ENCODE data around the gene FNBP1.

DNA sequence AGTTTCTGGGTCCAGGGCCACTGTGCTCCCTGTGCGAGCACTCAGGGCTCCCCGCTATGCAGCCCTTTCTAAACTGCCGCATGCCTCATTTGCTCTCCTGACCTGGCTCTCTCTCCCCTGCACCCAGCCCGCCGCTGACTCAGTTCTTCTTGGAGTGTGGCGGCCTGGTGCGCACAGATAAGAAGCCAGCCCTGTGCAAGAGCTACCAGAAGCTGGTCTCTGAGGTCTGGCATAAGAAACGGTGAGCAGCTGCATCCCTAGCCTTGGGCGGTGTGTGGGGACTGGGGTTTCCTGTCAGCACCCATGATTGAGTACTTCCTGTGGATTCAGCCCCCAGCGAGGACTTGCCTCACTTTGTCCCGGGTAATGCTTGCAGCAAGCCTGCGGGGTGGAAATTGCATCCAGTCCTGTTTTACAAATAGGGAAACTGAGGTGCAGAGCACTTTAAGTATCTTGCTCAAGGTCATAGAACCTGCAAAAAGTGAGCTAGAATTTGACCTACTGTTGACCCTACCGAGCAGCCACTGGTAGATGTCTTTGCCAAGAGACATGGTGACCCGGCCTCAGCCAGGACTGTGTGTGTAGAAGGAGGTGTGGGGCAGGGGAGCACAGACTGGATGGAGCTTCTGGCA, 179.8 kb downstream of the FNBP1 start:
- TF ChIP-seq BRCA1 (IDR thresholded peaks at IDR 0.05; ENCODE audit: low read depth, low read length) (no peak), EP300 (IDR thresholded peaks at IDR 0.05; ENCODE audit: borderline replicate concordance in 1 of 2, low read depth in 2 of 2, low read length in 2 of 2) (no peak), TBP (IDR thresholded peaks at IDR 0.05; ENCODE audit: low read depth, low read length) (no peak), POLR2A (IDR thresholded peaks at IDR 0.05; ENCODE audit: control extremely low read depth in 1 of 2, low read depth in 2 of 2, low read length in 2 of 2) (no peak), TAF1 (IDR thresholded peaks at IDR 0.05; ENCODE audit: low read depth, low read length) (no peak)
- TF ChIP-seq, protein P1, sequence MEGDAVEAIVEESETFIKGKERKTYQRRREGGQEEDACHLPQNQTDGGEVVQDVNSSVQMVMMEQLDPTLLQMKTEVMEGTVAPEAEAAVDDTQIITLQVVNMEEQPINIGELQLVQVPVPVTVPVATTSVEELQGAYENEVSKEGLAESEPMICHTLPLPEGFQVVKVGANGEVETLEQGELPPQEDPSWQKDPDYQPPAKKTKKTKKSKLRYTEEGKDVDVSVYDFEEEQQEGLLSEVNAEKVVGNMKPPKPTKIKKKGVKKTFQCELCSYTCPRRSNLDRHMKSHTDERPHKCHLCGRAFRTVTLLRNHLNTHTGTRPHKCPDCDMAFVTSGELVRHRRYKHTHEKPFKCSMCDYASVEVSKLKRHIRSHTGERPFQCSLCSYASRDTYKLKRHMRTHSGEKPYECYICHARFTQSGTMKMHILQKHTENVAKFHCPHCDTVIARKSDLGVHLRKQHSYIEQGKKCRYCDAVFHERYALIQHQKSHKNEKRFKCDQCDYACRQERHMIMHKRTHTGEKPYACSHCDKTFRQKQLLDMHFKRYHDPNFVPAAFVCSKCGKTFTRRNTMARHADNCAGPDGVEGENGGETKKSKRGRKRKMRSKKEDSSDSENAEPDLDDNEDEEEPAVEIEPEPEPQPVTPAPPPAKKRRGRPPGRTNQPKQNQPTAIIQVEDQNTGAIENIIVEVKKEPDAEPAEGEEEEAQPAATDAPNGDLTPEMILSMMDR (IDR thresholded peaks at IDR 0.05; ENCODE audit: control extremely low read depth in 1 of 3, insufficient read depth in 1 of 3, low read depth in 1 of 3, low read length in 3 of 3) = no peak
- TF ChIP-seq, protein P2, sequence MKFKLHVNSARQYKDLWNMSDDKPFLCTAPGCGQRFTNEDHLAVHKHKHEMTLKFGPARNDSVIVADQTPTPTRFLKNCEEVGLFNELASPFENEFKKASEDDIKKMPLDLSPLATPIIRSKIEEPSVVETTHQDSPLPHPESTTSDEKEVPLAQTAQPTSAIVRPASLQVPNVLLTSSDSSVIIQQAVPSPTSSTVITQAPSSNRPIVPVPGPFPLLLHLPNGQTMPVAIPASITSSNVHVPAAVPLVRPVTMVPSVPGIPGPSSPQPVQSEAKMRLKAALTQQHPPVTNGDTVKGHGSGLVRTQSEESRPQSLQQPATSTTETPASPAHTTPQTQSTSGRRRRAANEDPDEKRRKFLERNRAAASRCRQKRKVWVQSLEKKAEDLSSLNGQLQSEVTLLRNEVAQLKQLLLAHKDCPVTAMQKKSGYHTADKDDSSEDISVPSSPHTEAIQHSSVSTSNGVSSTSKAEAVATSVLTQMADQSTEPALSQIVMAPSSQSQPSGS (IDR thresholded peaks at IDR 0.05; ENCODE audit: low read length) = no peak
